NCI-H82 treated with DMSO at 0.1 percent for 48 hours (cell line): ENCODE results near the gene BLTP3A.
A peak's percentile ranks its signal among the peaks of the same experiment; 100 is the strongest.
"Not testable (repeated sequence)": the region's sequence is repeated elsewhere in the genome, so short reads cannot be mapped to it uniquely, and the experiment has no call there.

ENCODE experiments used
- DNase-seq: peaks from one replicate; lab custom pipeline; 2025; ENCODE audit not compliant: unreplicated experiment; lab: John Stamatoyannopoulos, UW

Gene BLTP3A

GRCh38 chr6:34788111-34788510 lies 3.8 kb upstream of the BLTP3A start:
- DNase-seq, result no peak

- DNase-seq, result peak; percentile 48
Measured at GRCh38 chr6:34791164-34791700, 651 bp upstream of the BLTP3A start.

DNA sequence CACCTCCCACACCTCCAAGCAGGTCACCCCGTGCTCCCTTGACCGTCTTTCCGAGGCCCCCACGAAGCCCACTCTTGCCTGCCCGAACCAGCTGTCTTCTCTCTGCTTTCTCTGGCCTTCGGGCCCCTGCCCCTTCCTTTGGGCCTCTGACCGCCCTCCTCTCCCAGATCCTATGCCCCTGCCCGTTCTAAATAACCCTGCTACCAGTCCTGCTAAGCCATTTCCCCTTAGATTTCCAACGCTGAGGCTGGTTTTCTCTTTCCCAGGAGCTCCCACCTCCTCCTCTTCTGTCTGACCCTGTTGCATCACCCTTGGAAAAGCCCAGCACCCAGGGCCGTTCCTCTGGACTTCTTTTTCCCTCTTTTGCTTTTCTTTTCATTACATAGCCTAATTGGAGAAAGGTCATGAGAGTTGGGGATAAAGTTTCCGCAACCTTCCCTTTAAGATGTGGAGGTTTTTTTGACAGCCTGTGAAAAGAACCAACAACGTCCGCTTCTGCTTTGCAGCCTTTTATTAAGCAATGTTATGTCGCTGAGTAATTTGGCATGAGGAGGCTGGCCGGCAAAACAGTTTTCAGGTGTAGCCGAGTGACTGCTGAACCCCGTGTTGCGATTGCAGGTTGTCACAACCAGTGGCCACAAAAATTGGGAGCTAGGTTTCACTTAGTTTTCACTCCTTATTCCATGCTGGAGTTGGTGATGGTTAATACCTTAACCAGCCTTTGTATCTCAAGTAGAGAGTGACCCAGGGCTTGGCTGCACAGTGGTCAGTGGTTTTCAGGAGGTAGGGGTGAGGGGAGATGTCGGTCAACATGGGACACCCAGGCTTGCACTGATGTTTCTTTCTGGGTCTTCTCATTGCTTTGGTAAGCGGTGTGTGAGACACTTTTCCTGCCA lies 970 bp downstream of the BLTP3A start:
- peak; percentile 24 for DNase-seq

- no peak for DNase-seq
Measured at GRCh38 chr6:34793877-34794276, 2.0 kb downstream of the BLTP3A start.

DNA sequence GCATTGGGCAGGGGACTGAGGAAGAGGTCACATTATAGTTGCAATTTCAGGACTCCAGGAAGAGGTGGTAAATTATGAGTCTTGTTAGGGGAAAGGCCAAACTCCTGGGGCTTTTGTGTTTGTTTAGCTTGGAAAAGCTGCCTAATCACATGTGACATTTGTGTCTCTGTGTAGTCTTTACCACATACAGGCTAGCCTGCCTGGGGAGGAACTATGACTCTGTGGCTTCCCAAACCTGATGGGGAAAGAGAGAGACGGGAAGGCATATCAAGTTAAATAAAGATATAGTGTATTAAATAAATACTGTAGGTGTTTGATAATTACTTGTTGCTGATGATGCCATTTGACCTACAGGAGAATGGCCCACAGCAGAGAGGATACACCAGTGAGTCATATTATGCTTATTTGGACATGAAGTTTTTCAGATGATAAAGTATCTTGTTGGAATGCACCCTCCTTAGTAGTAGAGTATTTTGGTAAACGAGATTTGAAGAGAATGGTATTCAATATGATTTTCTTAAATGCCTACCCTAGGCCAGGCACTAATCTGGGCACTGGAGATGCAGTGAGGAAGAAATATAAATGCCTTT lies 4.0 kb downstream of the BLTP3A start:
- no peak for DNase-seq

DNA sequence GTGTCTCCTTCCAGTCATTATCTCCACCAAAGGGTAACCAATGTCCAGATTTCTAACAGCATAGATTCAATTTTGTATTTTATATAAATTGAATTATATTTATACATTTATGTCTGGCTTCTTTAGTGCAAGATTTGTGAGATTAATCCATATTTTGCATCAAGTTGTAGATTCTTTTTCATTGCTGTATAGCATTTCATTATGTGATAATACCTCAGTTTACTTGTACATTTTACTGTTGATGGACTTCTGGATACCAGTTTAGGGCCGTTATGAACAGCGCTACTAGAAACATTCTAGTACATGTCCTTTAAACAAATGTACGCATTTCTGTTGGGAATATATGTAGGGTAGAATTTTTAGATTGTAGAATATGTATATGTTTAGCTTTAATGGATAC lies 6.2 kb downstream of the BLTP3A start:
- DNase-seq, result no peak

DNA sequence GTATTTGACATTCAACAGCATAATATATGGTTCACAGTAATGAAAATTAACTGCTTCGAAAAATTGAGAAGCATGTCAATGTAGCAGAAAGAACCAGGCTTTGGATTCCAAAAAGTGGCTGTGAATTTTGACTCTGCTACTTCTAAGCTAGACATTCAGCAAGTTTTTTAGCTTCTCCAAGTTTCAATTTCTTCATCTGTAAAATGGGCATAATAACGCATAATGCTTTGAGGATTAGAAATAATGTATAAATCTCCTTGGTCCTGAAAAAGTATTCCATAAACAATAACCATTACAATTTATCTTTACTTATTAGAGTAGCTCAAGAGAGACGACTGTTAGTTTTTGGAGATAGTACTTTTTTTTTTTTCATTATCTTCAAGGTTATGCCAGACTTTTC lies 7.7 kb downstream of the BLTP3A start:
- no peak for DNase-seq

- no peak for DNase-seq
Measured at GRCh38 chr6:34804543-34804942, 12.7 kb downstream of the BLTP3A start.

DNA sequence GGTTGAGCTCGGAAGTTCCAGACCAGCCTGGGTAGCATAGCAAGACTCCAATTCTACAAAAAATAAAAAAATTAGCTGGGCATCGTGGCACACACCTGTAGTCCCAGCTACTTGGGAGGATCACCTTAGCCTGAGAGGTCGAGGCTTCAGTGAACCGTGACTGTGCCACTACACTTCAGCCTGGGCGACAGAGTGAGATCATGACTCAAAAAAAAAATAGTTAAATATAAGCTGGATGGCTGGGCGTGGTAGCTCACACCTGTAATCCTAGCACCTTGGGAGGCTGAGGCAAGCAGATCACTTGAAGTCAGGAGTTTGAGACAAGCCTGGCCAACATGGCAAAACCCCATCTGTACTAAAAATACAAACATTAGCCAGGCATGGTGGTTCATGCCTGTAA lies 13.2 kb downstream of the BLTP3A start:
- not testable (repeated sequence) for DNase-seq

DNA sequence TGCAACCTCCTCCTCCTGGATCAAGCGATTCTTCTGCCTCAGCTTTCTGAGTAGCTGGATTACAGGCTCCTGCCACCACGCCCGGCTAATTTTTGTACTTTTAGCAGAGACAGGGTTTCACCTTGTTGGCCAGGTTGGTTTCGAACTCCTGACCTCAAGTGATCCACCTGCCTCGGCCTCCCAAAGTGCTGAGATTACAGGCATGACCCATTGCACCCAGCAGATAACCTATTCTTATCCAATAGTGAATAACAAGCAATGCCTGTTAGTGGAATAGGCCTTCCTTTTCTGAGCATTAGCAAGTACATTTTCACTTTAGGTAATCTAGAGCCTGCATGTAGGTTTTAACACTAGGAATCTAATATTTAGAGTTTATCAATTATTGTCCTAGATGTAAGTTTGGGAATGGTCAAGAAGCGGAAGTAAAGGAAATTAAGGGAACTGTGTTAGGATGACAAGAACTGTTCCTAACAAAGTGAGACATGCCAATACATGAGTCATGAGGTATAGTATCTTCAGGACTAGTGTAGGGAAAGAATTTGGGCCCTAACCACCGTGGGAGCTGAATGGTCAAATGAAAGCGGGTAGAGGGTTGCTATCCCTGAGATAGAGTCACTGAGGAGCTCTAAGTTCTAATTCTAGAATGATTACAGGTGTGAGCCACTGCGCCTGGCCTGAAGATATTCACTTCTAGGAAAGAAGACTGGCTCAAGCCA lies 15.0 kb downstream of the BLTP3A start:
- no peak for DNase-seq

GRCh38 chr6:34808473-34808872 lies 16.6 kb downstream of the BLTP3A start:
- not testable (repeated sequence) for DNase-seq

DNA sequence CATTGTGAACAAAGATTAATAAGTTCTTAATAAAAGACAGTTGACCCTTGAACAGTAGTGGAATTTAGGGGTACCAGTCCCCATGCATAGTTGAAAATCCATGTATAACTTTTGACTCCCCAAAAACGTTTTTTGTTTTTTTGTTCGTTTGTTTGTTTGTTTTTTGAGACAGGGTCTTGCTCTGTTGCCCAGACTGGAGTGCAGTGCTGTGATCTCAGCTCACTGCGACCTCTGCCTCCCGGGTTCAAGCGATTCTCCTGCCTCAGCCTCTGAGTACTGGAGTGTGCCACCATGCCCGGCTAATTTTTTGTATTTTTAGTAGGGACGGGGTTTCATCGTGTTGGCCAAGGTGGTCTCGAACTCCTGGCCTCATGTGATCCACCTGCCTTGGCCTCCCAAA lies 17.5 kb downstream of the BLTP3A start:
- not testable (repeated sequence) for DNase-seq

DNA sequence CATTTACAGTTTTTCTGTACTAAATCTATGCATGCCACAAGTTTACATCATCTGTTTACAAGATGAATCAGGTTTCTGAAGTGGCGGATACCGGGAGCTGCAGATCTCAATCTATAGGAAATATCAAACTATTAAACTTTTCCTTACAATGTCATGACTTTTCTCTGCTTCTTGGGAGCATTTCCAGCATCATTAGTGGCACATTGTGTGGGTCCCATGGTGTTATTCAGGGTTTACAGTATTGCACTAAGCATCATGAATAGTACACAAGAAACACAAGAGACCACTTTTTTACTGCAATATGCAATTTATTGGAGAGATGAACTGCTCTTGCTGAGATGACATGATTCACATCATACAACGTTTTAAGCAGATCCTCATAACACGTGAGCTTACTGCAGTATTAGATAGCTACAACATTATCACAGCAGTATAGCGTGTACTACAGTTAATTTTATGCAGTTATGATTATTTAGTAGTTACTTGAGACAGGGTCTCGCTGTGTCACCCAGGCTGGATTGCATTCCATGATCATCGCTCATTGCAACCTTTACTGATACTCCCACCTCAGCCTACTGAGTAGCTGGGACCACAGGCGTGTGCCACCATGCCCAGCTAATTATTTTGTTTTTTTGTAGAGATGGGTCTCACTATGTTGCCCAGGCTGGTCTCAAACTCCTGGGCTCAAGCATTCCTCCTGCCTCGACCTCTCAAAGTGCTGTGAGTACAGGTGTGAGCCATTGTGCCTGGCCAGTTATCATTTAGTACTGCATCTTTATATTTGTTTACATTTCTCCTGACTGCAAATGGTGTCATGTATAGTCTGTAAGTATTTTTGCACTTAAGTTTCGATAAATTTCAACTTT lies 18.4 kb downstream of the BLTP3A start:
- no peak for DNase-seq

DNA sequence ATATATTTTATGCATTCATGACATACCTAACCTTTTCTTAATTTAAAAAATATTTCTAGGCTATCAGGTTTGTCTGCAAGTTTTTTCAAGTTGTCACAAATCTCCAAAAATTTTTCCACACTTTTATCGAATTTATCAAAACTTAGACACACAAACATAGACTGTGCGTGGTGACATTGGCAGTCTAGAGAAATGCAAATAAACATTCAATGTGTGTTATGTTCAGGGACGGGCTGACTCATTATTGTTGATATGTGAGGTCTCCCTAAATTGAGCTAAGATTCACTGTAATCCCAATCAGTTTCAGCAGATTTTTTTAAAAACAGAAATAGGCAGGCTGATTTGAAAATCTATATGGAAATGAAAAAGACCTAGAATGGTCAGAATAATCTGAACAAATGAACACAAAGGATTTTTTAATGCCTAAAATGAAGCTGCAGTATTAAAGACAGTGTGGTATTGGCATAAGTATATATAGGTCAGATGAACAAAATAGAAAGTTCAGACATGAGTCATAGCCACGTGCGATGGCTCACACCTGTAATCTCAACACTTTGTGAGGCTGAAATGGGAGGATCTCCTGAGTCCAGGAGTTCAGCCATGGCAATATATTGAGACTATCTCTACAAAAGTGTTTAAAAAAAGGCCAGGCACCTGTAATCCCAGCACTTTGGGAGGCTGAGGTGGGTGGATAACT lies 19.2 kb downstream of the BLTP3A start:
- DNase-seq, result no peak

DNA sequence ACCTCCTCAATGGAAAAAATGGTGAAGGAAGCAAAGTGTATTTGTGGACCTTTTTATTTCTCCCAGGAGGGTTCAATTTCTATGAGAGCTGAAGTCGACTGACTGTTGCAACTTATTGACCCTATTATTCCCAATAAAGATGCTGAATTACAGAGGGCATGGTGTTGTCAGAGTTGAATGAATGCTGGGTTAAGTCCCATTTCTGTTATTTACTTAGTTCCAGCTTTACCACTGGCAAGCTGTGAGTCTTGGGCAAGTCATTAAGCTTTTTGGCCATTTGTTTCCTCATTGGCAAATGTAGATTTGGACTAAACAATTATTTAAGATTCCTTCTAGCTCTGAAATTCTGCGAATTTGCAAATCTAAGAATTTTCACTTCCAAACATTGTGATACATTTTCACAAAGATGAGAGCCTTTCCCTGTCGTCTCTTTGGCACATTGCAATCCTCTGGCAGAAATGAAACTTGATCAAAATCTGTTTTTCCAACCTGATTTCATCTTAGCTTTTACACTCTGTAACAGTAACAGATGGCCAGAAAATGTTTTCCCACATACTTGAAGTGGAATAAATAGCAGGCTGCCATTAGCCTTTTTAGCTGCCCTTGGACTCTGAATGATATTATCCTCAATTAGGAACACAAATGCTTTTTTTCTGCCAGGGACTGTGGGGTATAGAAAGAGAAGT lies 21.3 kb downstream of the BLTP3A start:
- DNase-seq, result no peak

- no peak for DNase-seq
Measured at GRCh38 chr6:34816635-34817301, 24.9 kb downstream of the BLTP3A start.

DNA sequence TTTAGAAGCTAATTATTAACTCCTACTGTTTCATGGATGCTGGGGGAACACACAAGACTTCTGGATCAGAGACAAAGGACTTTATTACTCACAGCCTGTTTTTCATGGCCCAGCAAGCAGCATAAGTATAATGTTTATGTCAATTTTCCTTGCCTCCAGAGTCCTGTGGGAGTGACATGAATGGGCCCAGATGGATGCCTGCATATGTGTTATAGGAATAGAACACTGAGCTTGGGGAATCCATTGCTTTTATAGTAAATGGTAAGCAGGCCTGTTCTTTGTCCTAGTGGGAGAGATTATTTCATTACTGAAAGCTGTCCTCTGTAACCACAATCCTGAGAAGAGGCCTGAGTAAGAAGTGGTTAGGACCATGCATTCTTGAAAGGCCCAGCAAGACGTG lies 25.6 kb downstream of the BLTP3A start:
- DNase-seq, result no peak

DNA sequence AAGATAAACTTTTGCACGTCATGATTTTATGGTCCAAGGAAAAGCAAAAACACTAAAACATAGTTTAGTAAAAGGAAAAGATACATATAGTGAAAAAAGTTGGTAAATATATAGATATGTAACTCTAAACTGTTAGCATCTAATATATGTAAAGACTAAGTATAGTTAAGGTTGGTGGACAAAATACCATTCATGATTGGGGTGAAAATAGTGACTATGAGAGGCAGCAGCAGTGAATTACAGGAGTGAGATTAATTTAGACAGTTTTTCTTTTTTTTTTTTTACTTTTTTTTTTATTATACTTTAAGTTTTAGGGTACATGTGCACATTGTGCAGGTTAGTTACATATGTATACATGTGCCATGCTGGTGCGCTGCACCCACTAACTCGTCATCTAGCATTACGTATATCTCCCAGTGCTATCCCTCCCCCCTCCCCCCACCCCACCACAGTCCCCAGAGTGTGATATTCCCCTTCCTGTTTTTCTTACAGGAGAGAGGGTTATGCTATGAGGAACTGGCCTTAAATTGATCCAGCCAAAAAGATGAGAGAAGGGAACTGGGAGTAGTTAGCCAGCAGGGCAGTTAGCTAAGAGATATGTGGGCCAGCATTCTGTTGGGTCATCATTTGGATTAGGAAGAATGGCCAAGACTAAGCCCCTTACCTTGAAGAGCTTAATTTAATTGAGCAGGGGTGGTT lies 27.1 kb downstream of the BLTP3A start:
- DNase-seq, result not testable (repeated sequence)
